ENCODE measurements around the gene ASIC4. TPM values are rescaled to one million over a fixed set of nuclear protein-coding genes. Genes with fewer than 3 reads are reported as not detected.

ASIC4 gene
- total and polyA plus RNA-seq, 2 of the 8 experiments (the other 6 are each of a cell fraction or from before 2014, with no cell fraction given), result 0.12 to 0.22 TPM

GRCh38 chr2:219573166-219573565 is 58.9 kb downstream of the ASIC4 start (continued):
- TF ChIP-seq CHD7 (IDR thresholded peaks at IDR 0.05; ENCODE audit: insufficient replicate concordance, low read length) (no peak), NRF1 (IDR thresholded peaks at IDR 0.05; ENCODE audit: low read depth, low read length) (no peak), ASH2L (IDR thresholded peaks at IDR 0.05; ENCODE audit: low read length) (no peak), CREB1 (IDR thresholded peaks at IDR 0.05) (no peak), NANOG (IDR thresholded peaks at IDR 0.05; ENCODE audit: insufficient read depth, low read depth, low read length, poor library complexity, severe bottlenecking) (no peak), BACH1 (IDR thresholded peaks at IDR 0.05; ENCODE audit: low read length) (no peak), CEBPB (IDR thresholded peaks at IDR 0.05; ENCODE audit: low read depth, low read length) (no peak)
